IMR-90 (cell line): Measurements from ENCODE around the gene CFAP161. TPM values are rescaled to one million over a fixed set of nuclear protein-coding genes. Genes with fewer than 3 reads are reported as not detected.

ENCODE experiments used
- ATAC-seq: fragments of 200-7000 bp; cut with Tn5 transposase; 2 replicates; pipeline ENCODE4 v1.9.1; 2020; ENCODE audit warnings: low read depth, mild to moderate bottlenecking, moderate library complexity
- BruUV-seq: library from RNA; stranded (reverse); fragments of 400-500 nt; replicated peaks from 2 replicates; lab custom pipeline; 2021; lab: Mats Ljungman, UMichigan
- CTCF ChIA-PET: fragments of 300-600 bp; formaldehyde crosslinking; extraction: SDS; loops from one replicate; lab custom pipeline; 2021; ENCODE audit warnings: antibody characterized with exemption; lab: Yijun Ruan, JAX
- POLR2A ChIA-PET: fragments of 300-600 bp; sonication (Branson Sonifier 250); formaldehyde crosslinking; loops from one replicate; lab custom pipeline; 2022; ENCODE audit warnings: antibody characterized with exemption; ENCODE audit not compliant: unreplicated experiment; lab: Charles Lee
- DNase-seq: peaks from one replicate; pipeline ENCODE4 v3.0.0; 2013
- H2AFZ ChIP-seq: replicated peaks from 2 replicates; pipeline ENCODE3; 2013; ENCODE audit warnings: low read length, mild to moderate bottlenecking; ENCODE audit not compliant: poor library complexity
- H2AK5ac ChIP-seq: 2 replicates; pipeline ENCODE4 v1.6.1; 2013; ENCODE audit warnings: low read depth, low read length, inconsistent platforms
- H2AK9ac ChIP-seq: replicated peaks from 2 replicates; pipeline ENCODE3; 2013; ENCODE audit warnings: mild to moderate bottlenecking, low read depth, low read length, moderate library complexity; ENCODE audit not compliant: poor library complexity
- H2BK120ac ChIP-seq: 2 replicates; pipeline ENCODE4 v1.6.1; 2013; ENCODE audit warnings: low read depth, low read length, inconsistent platforms
- H2BK15ac ChIP-seq: 3 replicates; pipeline ENCODE4 v1.6.1; 2013; ENCODE audit warnings: low read depth, low read length, inconsistent platforms
- H2BK20ac ChIP-seq: 2 replicates; pipeline ENCODE4 v1.6.1; 2013; ENCODE audit warnings: low read depth, mild to moderate bottlenecking, inconsistent platforms, low read length, moderate library complexity
- H2BK5ac ChIP-seq: 2 replicates; pipeline ENCODE4 v1.6.1; 2013; ENCODE audit warnings: mild to moderate bottlenecking, low read depth, low read length, inconsistent platforms; ENCODE audit not compliant: poor library complexity, severe bottlenecking
- H3K14ac ChIP-seq: replicated peaks from 2 replicates; pipeline ENCODE4 v1.6.1; 2013; ENCODE audit warnings: low read depth, low read length, inconsistent platforms
- H3K18ac ChIP-seq: 2 replicates; pipeline ENCODE4 v1.6.1; 2013; ENCODE audit warnings: low read depth, low read length, control low read depth
- H3K23ac ChIP-seq: 2 replicates; pipeline ENCODE4 v1.6.1; 2013; ENCODE audit warnings: low read depth, low read length, inconsistent platforms
- H3K27ac ChIP-seq: 2 replicates; pipeline ENCODE4 v1.5.1; 2013; ENCODE audit warnings: mild to moderate bottlenecking, control low read depth, low read length; ENCODE audit not compliant: insufficient read depth
- H3K27me3 ChIP-seq: 2 replicates; pipeline ENCODE4 v1.6.1; 2013; ENCODE audit warnings: low read length; ENCODE audit not compliant: control insufficient read depth, insufficient read depth
- H3K36me3 ChIP-seq: 2 replicates; pipeline ENCODE4 v1.6.1; 2013; ENCODE audit warnings: low read length, mixed read lengths; ENCODE audit not compliant: control insufficient read depth, insufficient read depth
- H3K4ac ChIP-seq: 2 replicates; pipeline ENCODE4 v1.6.1; 2013; ENCODE audit warnings: low read depth, low read length, inconsistent platforms
- H3K4me1 ChIP-seq: 2 replicates; pipeline ENCODE4 v1.6.1; 2013; ENCODE audit warnings: low read length, mixed read lengths; ENCODE audit not compliant: control insufficient read depth, insufficient read depth
- H3K4me2 ChIP-seq: 2 replicates; pipeline ENCODE4 v1.6.1; 2013; ENCODE audit warnings: low read depth, mild to moderate bottlenecking, control low read depth, low read length, moderate library complexity
- H3K4me3 ChIP-seq: 2 replicates; pipeline ENCODE4 v1.5.1; 2013; ENCODE audit warnings: low read depth, mild to moderate bottlenecking, control low read depth, low read length, moderate library complexity; ENCODE audit not compliant: insufficient read depth
- H3K56ac ChIP-seq: 2 replicates; pipeline ENCODE4 v1.6.1; 2013; ENCODE audit warnings: low read length, inconsistent platforms; ENCODE audit not compliant: insufficient read depth; ENCODE audit errors: extremely low read depth
- H3K79me1 ChIP-seq, 2 experiments: 2 replicates each; pipeline ENCODE4 v1.6.1; 2013; ENCODE audit warnings: low read length in 2 of 2, inconsistent platforms in 1 of 2, low read depth in 1 of 2
- H3K9ac ChIP-seq: 2 replicates; pipeline ENCODE4 v1.6.1; 2013; ENCODE audit warnings: low read depth, low read length, control low read depth
- H3K9me1 ChIP-seq: 2 replicates; pipeline ENCODE4 v1.6.1; 2013; ENCODE audit warnings: low read length, inconsistent platforms; ENCODE audit not compliant: insufficient read depth
- H3K9me3 ChIP-seq: 2 replicates; pipeline ENCODE4 v1.6.1; 2013; ENCODE audit warnings: low read length; ENCODE audit not compliant: control insufficient read depth, insufficient read depth
- H4K20me1 ChIP-seq: 2 replicates; pipeline ENCODE4 v1.6.1; 2013; ENCODE audit warnings: low read length, inconsistent platforms; ENCODE audit not compliant: insufficient read depth
- H4K5ac ChIP-seq: 2 replicates; pipeline ENCODE4 v1.6.1; 2013; ENCODE audit warnings: mild to moderate bottlenecking, low read depth, low read length, control low read depth
- H4K8ac ChIP-seq, 2 experiments: 2 replicates each; pipeline ENCODE4 v1.6.1; 2013; ENCODE audit warnings: low read depth in 2 of 2, low read length in 2 of 2, control low read depth in 1 of 2, inconsistent platforms in 1 of 2
- H4K91ac ChIP-seq: 2 replicates; pipeline ENCODE4 v1.6.1; 2013; ENCODE audit warnings: low read depth, low read length, inconsistent platforms; ENCODE audit not compliant: insufficient read depth
- BHLHE40 ChIP-seq: fragments of 150-350 bp; IDR thresholded peaks from 2 replicates; pipeline ENCODE4 v1.6.1; 2016; ENCODE audit warnings: mild to moderate bottlenecking, low read depth, low read length
- CEBPB ChIP-seq: IDR thresholded peaks from 2 replicates; pipeline ENCODE4 v1.6.1; 2012; ENCODE audit warnings: low read depth, low read length, improper control_type of control experiment
- CHD1 ChIP-seq: IDR thresholded peaks from 2 replicates; pipeline ENCODE4 v1.6.1; 2012; ENCODE audit warnings: low read depth, low read length, improper control_type of control experiment
- CTCF ChIP-seq: conservative IDR thresholded peaks from 2 replicates; pipeline ENCODE4 v1.5.1; 2012; ENCODE audit warnings: mild to moderate bottlenecking, low read depth, low read length, improper control_type of control experiment
- ELK1 ChIP-seq: fragments of 150-350 bp; IDR thresholded peaks from 2 replicates; pipeline ENCODE4 v1.6.1; 2016; ENCODE audit warnings: low read depth, mild to moderate bottlenecking, low read length, moderate library complexity, borderline replicate concordance
- FOS ChIP-seq: fragments of 150-350 bp; IDR thresholded peaks from 2 replicates; pipeline ENCODE4 v1.6.1; 2016; ENCODE audit warnings: low read depth, low read length
- MAFK ChIP-seq: IDR thresholded peaks from 2 replicates; pipeline ENCODE4 v1.6.1; 2012; ENCODE audit warnings: low read depth, low read length, improper control_type of control experiment
- MAZ ChIP-seq: IDR thresholded peaks from 2 replicates; pipeline ENCODE4 v1.6.1; 2012; ENCODE audit warnings: low read depth, mild to moderate bottlenecking, low read length, improper control_type of control experiment, moderate library complexity, borderline replicate concordance
- MXI1 ChIP-seq: IDR thresholded peaks from 2 replicates; pipeline ENCODE4 v1.6.1; 2012; ENCODE audit warnings: low read depth, mild to moderate bottlenecking, low read length, moderate library complexity, borderline replicate concordance
- NFE2L2 ChIP-seq: fragments of 150-350 bp; IDR thresholded peaks from 2 replicates; pipeline ENCODE4 v1.6.1; 2016; ENCODE audit warnings: low read depth, mild to moderate bottlenecking, low read length
- POLR2A ChIP-seq: IDR thresholded peaks from 2 replicates; pipeline ENCODE4 v1.6.1; 2012; ENCODE audit warnings: mild to moderate bottlenecking, low read depth, low read length
- RAD21 ChIP-seq: IDR thresholded peaks from 2 replicates; pipeline ENCODE4 v1.6.1; 2012; ENCODE audit warnings: low read length, improper control_type of control experiment
- RCOR1 ChIP-seq: IDR thresholded peaks from 2 replicates; pipeline ENCODE4 v1.6.1; 2012; ENCODE audit warnings: mild to moderate bottlenecking, low read length, improper control_type of control experiment; ENCODE audit not compliant: insufficient replicate concordance
- RFX5 ChIP-seq: IDR thresholded peaks from 2 replicates; pipeline ENCODE4 v1.8.0; 2012; ENCODE audit warnings: low read depth, mild to moderate bottlenecking, low read length, moderate library complexity
- SMC3 ChIP-seq: fragments of 150-350 bp; IDR thresholded peaks from 2 replicates; pipeline ENCODE4 v1.6.1; 2016; ENCODE audit warnings: low read depth, mild to moderate bottlenecking, antibody characterized with exemption, low read length, moderate library complexity
- USF2 ChIP-seq: fragments of 150-350 bp; IDR thresholded peaks from 2 replicates; pipeline ENCODE4 v1.6.1; 2017; ENCODE audit warnings: mild to moderate bottlenecking, antibody characterized with exemption, low read length, low read depth
- WGBS, 2 experiments: methylation state at CpG; one replicate each; pipeline versions ENCODE4 v1.1.5 to v1.1.7; 2013; ENCODE audit warnings: missing lambda C conversion rate in 2 of 2; ENCODE audit not compliant: insufficient read length in 1 of 2; ENCODE audit errors: extremely low coverage in 2 of 2; 5-methylcytosine and 5-hydroxymethylcytosine counted together
- dilution Hi-C: fragments of 300-500 bp; cut with HindIII; formaldehyde crosslinking; loops from one replicate; pipeline ENCODE4 v1.14.3; 2018; ENCODE audit warnings: low sequenced_read_pairs; ENCODE audit not compliant: unreplicated experiment
- in situ Hi-C: fragments of 300-500 bp; cut with MboI; formaldehyde crosslinking; loops from 3 replicates; pipeline ENCODE4 v1.14.3; 2019; ENCODE audit warnings: low sequenced_read_pairs, inconsistent platforms, mixed read lengths
- intact Hi-C: fragments of 100-400 bp; cut with micrococcal nuclease; formaldehyde crosslinking; loops from 2 replicates; pipeline ENCODE4 v1.10.0; 2022
- polyA plus RNA-seq, 3 experiments: library from polyadenylated mRNA; depleted of rRNA; stranded (reverse); fragments of >200 nt; gene quantifications; 2 replicates each; pipeline ENCODE4 v1.2.3, GENCODE V29; 2012; ENCODE audit warnings: low replicate concordance in 1 of 3
- total RNA-seq: library from RNA; depleted of rRNA; stranded (reverse); fragments of >200 nt; gene quantifications from 2 replicates; pipeline ENCODE4 v1.2.3, GENCODE V29; 2012

CFAP161 gene
- total and polyA plus RNA-seq, 2 of the 4 experiments (the other 2 are of a cell fraction), result not detected

GRCh38 chr15:81117581-81117980 lies 16.5 kb upstream of the CFAP161 start:
- Histone ChIP-seq H3K27ac (no peak overlapping the region), H2AK5ac (peak overlapping the region; percentile 38; the same call in 1 of the 2 replicates), H4K5ac (peak overlapping the region; percentile 90; the same call in 1 of the 2 replicates), H3K56ac (no peak overlapping the region), H3K27me3 (no peaks in the 10 kb centered on the region), H3K23ac (no peak overlapping the region), H3K79me1 (no peaks in the 10 kb centered on the region), H3K4ac (peak overlapping the region; percentile 72), H3K4me1 (peaks cover 12% of the 10 kb centered on the region), H2AFZ (no peak overlapping the region), H4K91ac (0 out of 2 replicates have a peak overlapping the region, but pooled peaks have one; percentile 21), H3K4me2 (no peak overlapping the region), H3K9me1 (0 out of 2 replicates have a peak, but pooled peaks cover 7% of the 10 kb centered on the region), H2BK120ac (peak overlapping the region; percentile 82), H2BK5ac (peak overlapping the region; percentile 43), H2BK15ac (peak overlapping the region; percentile 63; the same call in 2 of the 3 replicates), H3K9ac (no peak overlapping the region), H3K9me3 (no peaks in the 10 kb centered on the region), H4K20me1 (no peaks in the 10 kb centered on the region), H3K4me3 (no peak overlapping the region), H2BK20ac (peak overlapping the region; percentile 65), H2AK9ac (no peak overlapping the region), H3K14ac (no peak overlapping the region), H3K18ac (peak overlapping the region; percentile 82), H4K8ac (peak overlapping the region in 1 of 2 experiments; percentile 44; a peak in 2 of 4 replicates), H3K36me3 (no peaks in the 10 kb centered on the region)
- intact Hi-C loops (no loop called here), in situ Hi-C loops (no loop called here), dilution Hi-C loops (no loop called here)
- TF ChIP-seq POLR2A (no peak), RAD21 (no peak), CEBPB (no peak), MXI1 (no peak), MAZ (no peak), RCOR1 (no peak), ELK1 (no peak), SMC3 (no peak), NFE2L2 (no peak), RFX5 (no peak), MAFK (no peak), FOS (no peak), CHD1 (no peak), BHLHE40 (no peak), CTCF (no peak), USF2 (no peak)
- DNase-seq, result no peak
- CTCF ChIA-PET, result interaction anchor here (0.8 to 2.2 kb wide), 3 partner anchors 9 to 149 kb away, joined by 3 to 13 read pairs (median 3); no protein-coding TSS in a partner anchor
- BruUV-seq, result no TSS peak
- POLR2A ChIA-PET, result no interaction called here
- 98 to 100% methylated on average over 3 of the region's 3 CpGs for WGBS, 2 experiments
- ATAC-seq, result no peak
